Measurements from ENCODE around the gene PRSS35. TPM values are rescaled to one million over a fixed set of nuclear protein-coding genes. Genes with fewer than 3 reads are reported as not detected.
A peak's percentile ranks its signal among the peaks of the same experiment; 100 is the strongest.

The PRSS35 gene, protein sequence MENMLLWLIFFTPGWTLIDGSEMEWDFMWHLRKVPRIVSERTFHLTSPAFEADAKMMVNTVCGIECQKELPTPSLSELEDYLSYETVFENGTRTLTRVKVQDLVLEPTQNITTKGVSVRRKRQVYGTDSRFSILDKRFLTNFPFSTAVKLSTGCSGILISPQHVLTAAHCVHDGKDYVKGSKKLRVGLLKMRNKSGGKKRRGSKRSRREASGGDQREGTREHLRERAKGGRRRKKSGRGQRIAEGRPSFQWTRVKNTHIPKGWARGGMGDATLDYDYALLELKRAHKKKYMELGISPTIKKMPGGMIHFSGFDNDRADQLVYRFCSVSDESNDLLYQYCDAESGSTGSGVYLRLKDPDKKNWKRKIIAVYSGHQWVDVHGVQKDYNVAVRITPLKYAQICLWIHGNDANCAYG
- not detected for polyA plus RNA-seq (2012; ENCODE audit: missing spikeins)

DNA sequence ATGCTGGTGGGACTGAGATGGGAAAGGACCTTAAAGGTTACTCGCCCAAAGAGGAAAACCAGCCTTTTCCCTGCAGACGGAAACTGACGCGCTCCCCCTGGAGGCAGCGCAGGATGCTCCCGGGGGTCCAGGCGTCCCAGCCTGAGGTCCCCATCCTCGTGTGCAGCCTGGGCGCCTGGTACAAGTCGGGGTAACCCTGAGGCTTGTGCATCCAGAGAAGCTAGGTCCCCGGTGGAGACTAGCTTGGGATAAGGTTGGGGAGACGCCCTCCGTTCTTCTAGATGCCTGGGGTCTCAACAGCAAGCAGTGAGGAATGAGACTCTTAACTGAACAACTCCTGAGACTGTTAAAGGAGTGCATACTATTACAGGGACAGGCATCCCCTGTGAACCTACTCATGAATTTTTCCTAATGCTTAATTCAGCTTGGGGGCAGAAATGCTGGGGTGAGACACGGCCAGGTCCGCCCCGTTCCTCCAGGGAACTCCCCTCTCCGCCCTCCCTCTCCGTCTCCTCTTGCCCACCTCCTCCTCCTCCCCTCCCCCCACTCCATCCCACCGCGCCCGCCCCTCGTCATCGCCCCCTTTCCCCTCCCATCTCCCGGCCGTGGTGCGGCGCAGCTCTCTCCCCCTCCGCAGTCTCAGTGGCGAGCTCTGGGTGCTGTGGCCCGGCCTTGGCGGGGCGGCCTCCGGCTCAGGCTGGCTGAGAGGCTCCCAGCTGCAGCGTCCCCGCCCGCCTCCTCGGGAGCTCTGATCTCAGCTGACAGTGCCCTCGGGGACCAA, at the start of gene PRSS35:
Gene PRSS35, plus strand, starts transcription at position 634 of the 781 bp plus-strand sequence. CDS start 10,908 bp downstream, outside the sequence.
- DNase-seq (ENCODE audit: insufficient read length) = no peak
- peak; percentile 21 for FAIRE-seq
- no peak for TF ChIP-seq TAF1 (IDR thresholded peaks at IDR 0.05; ENCODE audit: borderline replicate concordance, low read depth, low read length)
- TF ChIP-seq POLR2AphosphoS5 (IDR thresholded peaks at IDR 0.05; ENCODE audit: low read depth, low read length) = no peak
- TF ChIP-seq POLR2A (IDR thresholded peaks at IDR 0.05; ENCODE audit: low read depth, low read length) = no peak

DNA sequence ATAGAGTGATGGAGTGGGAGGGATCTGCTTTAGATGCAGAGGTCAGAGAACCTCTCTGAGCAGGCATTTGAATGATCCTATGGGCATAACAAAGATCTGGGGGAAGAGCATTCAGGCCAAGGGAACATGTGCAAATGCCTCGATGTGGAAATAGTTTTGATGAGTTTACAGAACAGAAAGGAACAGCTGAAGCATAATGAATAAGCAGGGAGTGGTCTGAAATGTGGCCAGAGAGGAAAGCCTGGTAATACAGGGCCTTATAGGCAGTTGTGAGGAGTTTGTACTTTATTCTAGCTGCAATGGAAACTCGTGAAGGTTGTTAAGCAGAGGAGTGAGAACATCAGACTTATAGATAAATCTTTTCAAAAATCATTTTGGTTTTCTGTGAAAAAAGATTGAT, 48.4 kb upstream of the PRSS35 start:
- no peak for TF ChIP-seq TAF1 (IDR thresholded peaks at IDR 0.05; ENCODE audit: borderline replicate concordance, low read depth, low read length)
- no peak for TF ChIP-seq POLR2AphosphoS5 (IDR thresholded peaks at IDR 0.05; ENCODE audit: low read depth, low read length)
- TF ChIP-seq POLR2A (IDR thresholded peaks at IDR 0.05; ENCODE audit: low read depth, low read length) = no peak
- DNase-seq (ENCODE audit: insufficient read length) (no peak), FAIRE-seq (no peak)

GRCh38 chr6:83464381-83465140, 47.8 kb upstream of the PRSS35 start:
- FAIRE-seq = no peak
- TF ChIP-seq POLR2AphosphoS5 (IDR thresholded peaks at IDR 0.05; ENCODE audit: low read depth, low read length) (no peak), POLR2A (IDR thresholded peaks at IDR 0.05; ENCODE audit: low read depth, low read length) (no peak), TAF1 (IDR thresholded peaks at IDR 0.05; ENCODE audit: borderline replicate concordance, low read depth, low read length) (no peak)
- no peak for DNase-seq (ENCODE audit: insufficient read length)

- TF ChIP-seq TAF1 (IDR thresholded peaks at IDR 0.05; ENCODE audit: borderline replicate concordance, low read depth, low read length) = no peak
- no peak for TF ChIP-seq POLR2AphosphoS5 (IDR thresholded peaks at IDR 0.05; ENCODE audit: low read depth, low read length)
- TF ChIP-seq POLR2A (IDR thresholded peaks at IDR 0.05; ENCODE audit: low read depth, low read length) = no peak
- DNase-seq (ENCODE audit: insufficient read length) (no peak), FAIRE-seq (no peak)
Observed at GRCh38 chr6:83466328-83466727, 46.0 kb upstream of the PRSS35 start.

GRCh38 chr6:83467620-83468036, 44.7 kb upstream of the PRSS35 start:
- TF ChIP-seq POLR2AphosphoS5 (IDR thresholded peaks at IDR 0.05; ENCODE audit: low read depth, low read length) = no peak
- FAIRE-seq (no peak), DNase-seq (ENCODE audit: insufficient read length) (no peak)

GRCh38 chr6:83470001-83470400, 42.3 kb upstream of the PRSS35 start:
- DNase-seq (ENCODE audit: insufficient read length) (no peak), FAIRE-seq (no peak)
- no peak for TF ChIP-seq TAF1 (IDR thresholded peaks at IDR 0.05; ENCODE audit: borderline replicate concordance, low read depth, low read length)
- no peak for TF ChIP-seq POLR2AphosphoS5 (IDR thresholded peaks at IDR 0.05; ENCODE audit: low read depth, low read length)
- no peak for TF ChIP-seq POLR2A (IDR thresholded peaks at IDR 0.05; ENCODE audit: low read depth, low read length)

GRCh38 chr6:83470587-83470986, 41.7 kb upstream of the PRSS35 start:
- TF ChIP-seq POLR2A (IDR thresholded peaks at IDR 0.05; ENCODE audit: low read depth, low read length) (no peak), POLR2AphosphoS5 (IDR thresholded peaks at IDR 0.05; ENCODE audit: low read depth, low read length) (no peak), TAF1 (IDR thresholded peaks at IDR 0.05; ENCODE audit: borderline replicate concordance, low read depth, low read length) (no peak)
- FAIRE-seq (no peak), DNase-seq (ENCODE audit: insufficient read length) (no peak)

- FAIRE-seq (no peak), DNase-seq (ENCODE audit: insufficient read length) (no peak)
- TF ChIP-seq POLR2AphosphoS5 (IDR thresholded peaks at IDR 0.05; ENCODE audit: low read depth, low read length) (no peak), POLR2A (IDR thresholded peaks at IDR 0.05; ENCODE audit: low read depth, low read length) (no peak), TAF1 (IDR thresholded peaks at IDR 0.05; ENCODE audit: borderline replicate concordance, low read depth, low read length) (no peak)
Observed at GRCh38 chr6:83472767-83473166, 39.6 kb upstream of the PRSS35 start.

DNA sequence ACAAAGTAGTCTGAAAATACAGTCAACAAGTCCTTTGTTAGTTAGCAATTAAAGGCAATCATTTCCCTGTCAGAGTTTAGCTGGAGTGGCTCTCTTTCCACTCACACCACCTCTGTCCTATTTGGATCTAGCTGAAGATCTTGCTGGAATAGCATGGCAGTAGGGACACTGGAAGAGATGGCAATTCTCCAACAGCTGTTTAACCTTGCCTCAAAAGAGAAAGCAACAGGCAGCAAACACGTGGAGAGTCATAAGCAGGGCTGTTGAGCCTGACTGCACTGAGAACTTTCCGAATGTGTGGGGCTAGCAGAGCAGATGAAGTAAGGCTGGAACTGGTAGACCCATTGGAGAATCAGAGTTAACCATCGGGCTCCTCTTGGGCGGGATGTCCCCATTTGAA, 38.0 kb upstream of the PRSS35 start:
- TF ChIP-seq TAF1 (IDR thresholded peaks at IDR 0.05; ENCODE audit: borderline replicate concordance, low read depth, low read length) (no peak), POLR2A (IDR thresholded peaks at IDR 0.05; ENCODE audit: low read depth, low read length) (no peak), POLR2AphosphoS5 (IDR thresholded peaks at IDR 0.05; ENCODE audit: low read depth, low read length) (no peak)
- FAIRE-seq (no peak), DNase-seq (ENCODE audit: insufficient read length) (no peak)

GRCh38 chr6:83476971-83477370, 35.4 kb upstream of the PRSS35 start:
- DNase-seq (ENCODE audit: insufficient read length) = no peak
- TF ChIP-seq TAF1 (IDR thresholded peaks at IDR 0.05; ENCODE audit: borderline replicate concordance, low read depth, low read length) = no peak
- no peak for TF ChIP-seq POLR2AphosphoS5 (IDR thresholded peaks at IDR 0.05; ENCODE audit: low read depth, low read length)
- no peak for TF ChIP-seq POLR2A (IDR thresholded peaks at IDR 0.05; ENCODE audit: low read depth, low read length)
- no peak for FAIRE-seq

- no peak for FAIRE-seq
Observed at GRCh38 chr6:83479389-83479788, 32.9 kb upstream of the PRSS35 start.

More at GRCh38 chr6:83479389-83479788, 32.9 kb upstream of the PRSS35 start:
- no peak for TF ChIP-seq TAF1 (IDR thresholded peaks at IDR 0.05; ENCODE audit: borderline replicate concordance, low read depth, low read length)
- TF ChIP-seq POLR2A (IDR thresholded peaks at IDR 0.05; ENCODE audit: low read depth, low read length) = no peak
- TF ChIP-seq POLR2AphosphoS5 (IDR thresholded peaks at IDR 0.05; ENCODE audit: low read depth, low read length) = no peak
- no peak for DNase-seq (ENCODE audit: insufficient read length)
